Right kidney (tissue), 1 donor: ENCODE data around the gene ZNRF1.

ENCODE experiments used
- DNase-seq: peaks from one replicate; pipeline ENCODE4 v3.0.0-alpha.2; 2016

The ZNRF1 gene

DNA sequence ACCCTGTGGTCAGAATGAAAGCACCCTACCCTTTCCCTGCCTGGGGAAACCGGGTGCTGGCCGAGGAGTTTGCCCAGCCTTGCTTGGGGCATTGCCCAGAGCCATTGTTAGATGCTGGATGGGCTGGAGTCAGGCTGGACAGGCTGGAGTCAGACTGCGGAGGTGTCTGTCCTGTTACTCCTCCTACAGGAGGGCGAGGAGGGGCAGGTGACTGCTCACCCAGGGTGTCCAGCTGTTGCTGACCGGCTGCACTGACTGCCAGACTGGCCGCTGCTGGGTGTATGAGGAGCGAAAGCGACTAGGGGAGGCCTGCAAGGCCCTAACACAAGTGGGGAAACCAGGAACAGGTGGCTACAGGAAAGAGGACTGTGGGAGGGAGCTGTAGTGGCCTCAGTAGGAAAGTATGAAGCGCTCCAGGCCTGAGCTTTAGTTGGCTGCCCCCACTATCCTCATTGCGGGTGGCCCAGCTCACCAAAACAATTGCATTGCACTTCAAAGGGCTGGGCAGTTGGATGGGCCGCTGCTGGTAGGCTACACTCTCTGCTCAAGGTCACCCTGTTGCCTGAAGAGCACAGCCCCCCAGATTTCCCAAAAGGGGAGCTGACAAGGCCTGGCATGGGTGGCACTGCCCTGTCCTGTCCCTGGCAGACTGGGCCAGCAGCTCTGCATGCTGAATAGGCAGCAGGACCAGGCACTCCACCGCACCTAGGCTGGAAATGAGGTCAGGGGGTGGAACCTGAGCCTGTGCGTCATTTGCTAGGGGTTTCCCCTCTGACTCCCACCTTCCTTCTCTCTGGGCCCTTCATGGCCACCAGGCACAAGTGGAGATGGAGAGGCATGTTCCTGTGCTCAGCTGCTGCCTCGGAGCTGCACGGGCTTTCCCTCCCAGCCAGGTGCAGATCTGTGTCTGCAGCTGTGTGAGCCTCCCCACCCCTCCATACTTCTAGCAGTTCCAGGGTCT is 99.4 kb downstream of the ZNRF1 start:
- DNase-seq, result no peak

DNA sequence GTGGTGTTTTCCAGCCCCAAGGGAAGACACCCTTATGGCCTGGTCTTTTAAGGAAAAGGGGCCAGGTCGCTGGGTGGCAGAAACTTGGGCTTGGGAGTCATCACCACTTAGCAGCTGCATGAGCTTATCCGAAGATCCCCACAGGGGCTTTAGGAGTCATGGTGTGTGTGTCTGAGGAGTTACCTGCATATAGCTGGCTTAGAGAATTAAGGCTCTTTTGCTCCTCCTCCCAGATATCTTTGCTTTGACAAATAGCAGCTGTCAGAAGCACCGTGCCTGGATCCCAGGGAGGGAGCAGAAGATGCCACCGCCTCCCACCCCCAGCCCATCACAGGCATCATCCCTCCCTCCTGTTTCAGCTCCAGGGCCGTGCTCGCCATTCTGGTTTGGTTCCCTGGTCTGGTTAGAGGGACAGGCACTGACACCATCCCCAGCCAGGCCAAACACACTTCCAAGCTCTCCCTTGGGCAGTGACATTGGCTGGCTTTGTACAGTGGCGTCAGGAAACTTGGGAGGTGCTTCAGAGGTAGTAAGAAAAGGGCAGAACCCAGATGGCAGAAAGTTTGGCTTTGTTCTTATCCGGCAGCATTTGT is 100.3 kb downstream of the ZNRF1 start:
- no peak for DNase-seq

DNA sequence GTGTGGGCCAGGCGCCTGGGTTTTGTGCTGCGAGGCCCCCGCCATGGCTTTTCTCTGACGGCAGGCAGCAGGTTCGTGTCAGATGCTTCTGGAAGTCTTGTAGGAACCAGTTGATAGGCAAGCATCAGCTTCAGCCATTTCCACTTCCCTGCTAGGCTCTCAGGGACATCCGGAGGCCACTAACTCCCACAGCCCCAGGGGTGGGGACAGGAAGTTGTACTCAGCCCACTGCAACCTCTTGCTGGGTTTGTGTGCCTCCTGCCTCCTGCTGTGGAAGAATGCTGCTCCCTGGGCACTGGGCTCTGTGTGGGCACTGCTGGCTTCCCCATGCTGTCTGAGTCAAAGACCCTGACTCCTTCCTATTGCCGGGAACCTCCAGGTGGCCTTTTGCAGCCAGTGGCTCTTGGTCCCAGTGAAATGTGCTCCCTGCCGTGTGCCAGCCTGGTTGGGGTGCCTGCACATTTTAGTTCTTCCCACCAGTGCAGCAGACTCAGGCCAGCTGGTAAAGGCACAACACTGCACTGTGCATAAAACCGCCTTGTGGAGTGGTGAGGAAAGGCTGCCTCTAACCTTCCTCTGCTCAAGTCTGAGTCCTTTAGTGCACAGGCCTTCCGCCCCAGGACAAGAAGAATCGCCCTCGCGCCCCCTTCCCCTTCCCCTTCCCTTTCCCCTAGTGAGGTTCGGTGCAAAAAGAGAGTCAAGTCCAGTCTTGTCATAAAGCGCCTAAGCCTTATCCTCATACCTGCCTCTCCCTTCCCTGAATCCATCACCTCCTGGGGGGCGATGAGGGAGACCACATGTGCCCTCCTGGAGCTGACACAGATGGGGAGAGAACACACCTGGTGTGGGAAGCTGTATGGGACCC is 101.1 kb downstream of the ZNRF1 start:
- DNase-seq, result no peak

DNA sequence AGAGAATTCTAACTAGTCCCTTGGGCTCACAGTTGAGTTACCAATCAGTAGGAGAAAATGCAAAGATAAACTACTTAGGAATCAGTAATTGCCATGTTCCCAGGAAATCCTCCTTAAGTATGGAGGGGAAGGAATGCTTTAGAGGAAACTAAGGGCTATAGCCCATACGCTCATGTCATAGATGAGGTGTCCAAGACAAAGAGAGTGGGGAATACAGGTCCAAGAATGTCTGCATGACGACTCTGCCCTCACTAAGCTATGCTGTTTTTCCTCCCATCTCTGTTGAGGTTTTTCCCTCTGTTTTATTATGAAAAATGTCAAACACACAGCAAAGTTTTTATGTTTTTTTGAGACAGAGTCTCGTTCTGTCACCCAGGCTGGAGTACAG is 101.8 kb downstream of the ZNRF1 start:
- no peak for DNase-seq

DNA sequence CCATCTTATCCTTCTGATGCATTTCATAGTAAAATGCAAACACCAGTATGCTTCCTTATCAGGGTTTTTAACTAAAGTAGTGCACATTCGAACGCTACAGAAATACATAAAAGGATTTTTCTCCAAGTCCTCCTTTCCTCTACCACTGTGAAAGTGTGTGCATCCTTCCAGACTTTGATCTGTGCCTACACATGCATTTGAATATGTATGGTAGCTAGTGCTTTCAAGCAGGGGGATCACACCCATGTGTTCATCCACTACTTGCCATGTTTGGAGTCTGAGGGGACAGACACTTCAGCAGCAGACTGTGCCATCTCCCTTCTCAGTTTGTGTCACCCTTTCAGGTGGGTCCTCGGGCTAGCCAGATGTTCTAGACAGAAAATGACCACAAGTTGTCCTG is 102.8 kb downstream of the ZNRF1 start:
- DNase-seq, result no peak

DNA sequence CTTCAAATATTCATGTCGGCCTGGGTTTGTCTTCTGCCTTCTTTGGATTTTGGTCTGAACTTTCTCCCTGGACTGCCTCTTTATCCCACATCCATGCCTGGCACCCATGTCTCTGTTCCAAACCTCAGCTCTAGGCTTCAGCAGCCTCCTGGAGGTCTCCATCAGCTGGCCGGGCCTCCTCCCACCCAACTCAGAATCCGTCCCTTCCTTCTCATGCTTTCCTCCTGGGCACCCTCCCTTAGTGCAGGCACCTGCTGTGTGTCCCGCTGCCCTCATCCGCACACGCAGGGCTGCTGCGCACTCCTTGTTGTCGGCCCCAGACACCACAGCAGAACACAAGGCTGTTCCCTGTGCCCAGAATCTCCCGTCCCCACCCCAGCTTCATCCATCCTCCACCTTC is 103.8 kb downstream of the ZNRF1 start:
- DNase-seq, result no peak

DNA sequence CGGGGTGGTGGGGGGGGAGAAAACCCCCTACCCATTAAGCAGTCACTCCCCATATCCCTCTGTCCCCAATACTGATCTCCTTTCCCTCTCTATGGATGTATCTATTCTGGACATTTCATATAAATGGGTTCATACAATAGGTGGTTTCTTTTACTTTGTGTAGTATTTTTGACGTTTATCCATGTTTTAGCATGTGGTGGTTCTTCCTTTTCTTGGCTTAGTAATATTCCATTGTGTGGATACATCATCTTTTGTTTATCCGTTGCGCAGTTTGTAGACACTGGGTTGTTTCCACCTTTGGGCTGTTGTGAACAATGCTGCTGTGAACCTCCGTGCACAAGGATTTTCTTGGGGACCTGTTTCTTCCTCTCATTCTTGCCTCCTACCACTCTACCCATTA is 105.2 kb downstream of the ZNRF1 start:
- DNase-seq, result no peak

DNA sequence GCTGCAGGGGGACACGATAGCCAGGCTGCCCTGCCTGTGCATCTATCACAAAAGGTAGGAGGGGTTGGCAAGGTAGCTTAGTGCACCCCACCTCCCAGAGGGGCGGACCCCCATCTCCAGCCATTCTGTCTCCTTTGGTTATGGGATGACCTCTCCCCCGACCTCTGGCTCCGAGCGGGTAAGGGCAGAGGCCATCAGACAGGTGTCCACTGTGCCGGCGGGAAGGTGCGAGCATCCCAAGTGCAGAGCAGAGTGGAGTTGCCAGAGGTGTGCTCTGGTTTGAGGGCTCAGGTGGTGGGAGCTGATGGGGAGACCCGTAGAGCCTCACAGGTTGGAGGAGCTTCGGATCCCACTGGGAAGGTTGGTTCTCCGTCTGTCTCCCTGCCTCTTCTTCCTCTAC is 106.0 kb downstream of the ZNRF1 start:
- DNase-seq, result no peak

DNA sequence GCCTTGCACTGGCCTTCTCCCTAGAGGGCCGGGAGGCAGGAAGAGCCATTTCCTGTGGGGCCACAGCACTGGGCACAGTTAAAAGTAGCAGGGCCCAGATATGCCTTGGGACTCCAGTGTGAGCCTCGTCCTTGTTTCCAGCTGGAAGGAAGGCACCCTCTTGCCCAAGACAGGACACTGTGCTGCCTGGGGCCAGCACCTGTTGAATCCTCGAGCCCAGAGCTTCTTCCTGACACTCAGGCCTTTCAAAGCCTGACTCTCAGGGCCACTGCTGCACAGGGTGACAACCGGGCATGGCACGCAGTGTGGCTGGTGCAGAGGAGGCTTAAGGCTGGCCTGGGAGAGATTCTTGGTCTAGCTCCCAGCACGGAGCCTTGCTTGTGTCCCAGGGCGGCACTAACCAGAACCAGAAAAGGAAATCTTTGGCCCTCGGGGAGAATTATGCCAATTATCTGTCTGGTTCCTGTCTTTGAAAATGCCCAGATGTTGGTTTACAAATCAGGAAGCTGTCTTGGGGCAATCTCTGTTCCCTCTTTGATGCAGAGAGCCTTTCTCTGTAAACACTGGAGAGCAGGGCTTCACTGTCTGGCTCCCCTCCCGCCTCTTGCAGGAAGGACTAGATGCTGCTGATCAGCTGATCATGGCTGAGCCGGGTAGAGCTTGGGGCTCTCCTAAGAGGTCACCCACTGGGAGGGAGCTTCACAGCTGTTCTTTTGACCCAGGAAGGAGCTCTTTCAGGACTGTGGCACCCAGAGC is 106.7 kb downstream of the ZNRF1 start:
- DNase-seq, result no peak

DNA sequence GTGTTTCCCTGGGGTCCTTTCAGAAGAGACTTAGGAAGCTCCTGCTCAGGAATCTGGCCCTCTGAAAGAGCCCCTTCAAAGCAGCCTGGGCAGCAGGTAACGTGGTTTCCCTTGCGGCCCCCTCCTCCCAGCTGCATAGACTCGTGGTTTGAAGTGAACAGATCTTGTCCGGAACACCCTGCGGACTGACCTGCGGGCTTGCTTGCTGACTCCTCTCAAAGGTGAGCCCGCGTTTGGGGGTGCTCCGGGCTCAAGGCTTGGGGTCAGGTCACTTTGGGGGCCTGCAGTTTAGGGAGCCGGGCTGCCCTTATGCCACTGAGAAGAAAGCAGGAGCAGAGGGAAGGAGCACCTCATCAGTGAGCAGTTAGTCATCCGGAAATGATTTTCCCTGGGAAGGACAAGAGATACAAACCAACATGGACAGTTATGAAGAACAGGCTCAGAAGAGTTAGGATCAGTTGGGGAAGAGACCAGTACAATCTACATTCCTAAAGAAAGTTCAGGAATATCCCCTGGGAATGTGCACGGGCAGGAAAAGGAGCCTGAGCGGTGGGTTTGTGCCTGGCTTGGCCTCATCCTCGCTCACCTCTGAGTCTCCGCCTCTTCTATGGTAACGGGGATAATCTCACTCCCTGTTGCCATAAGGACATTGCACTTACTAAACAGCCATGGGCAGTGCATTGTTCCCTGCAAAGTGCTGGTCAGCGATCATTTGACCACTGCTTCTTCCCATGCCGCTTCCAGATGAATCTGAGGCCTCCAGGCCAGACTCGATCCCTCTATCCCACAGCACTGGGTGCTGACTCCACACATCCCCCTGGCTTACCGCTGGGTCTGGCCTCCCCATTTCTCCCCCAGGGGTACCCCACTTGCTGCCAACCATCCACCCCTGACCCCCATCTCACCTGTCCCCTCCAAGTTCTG is 107.8 kb downstream of the ZNRF1 start:
- DNase-seq, result no peak

DNA sequence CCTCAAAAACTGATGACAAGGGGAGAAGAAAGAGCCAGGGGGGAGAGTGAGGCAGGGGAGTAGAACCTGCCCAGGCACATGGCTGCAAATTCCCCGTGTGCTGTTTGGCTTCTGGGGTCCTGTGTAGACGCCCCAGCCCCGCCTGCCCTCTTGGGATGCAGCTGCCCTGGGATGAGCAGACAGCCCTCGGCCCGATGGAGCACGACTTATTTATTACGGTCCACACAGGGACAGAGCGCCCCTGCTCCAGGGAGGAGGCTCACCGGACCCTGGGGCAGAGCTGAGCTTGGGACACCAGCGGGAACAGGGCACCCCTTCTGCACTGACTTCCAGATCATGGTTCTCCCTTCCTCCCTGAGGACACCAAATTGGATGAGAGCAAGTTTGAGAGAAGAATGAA is 108.7 kb downstream of the ZNRF1 start:
- no peak for DNase-seq

DNA sequence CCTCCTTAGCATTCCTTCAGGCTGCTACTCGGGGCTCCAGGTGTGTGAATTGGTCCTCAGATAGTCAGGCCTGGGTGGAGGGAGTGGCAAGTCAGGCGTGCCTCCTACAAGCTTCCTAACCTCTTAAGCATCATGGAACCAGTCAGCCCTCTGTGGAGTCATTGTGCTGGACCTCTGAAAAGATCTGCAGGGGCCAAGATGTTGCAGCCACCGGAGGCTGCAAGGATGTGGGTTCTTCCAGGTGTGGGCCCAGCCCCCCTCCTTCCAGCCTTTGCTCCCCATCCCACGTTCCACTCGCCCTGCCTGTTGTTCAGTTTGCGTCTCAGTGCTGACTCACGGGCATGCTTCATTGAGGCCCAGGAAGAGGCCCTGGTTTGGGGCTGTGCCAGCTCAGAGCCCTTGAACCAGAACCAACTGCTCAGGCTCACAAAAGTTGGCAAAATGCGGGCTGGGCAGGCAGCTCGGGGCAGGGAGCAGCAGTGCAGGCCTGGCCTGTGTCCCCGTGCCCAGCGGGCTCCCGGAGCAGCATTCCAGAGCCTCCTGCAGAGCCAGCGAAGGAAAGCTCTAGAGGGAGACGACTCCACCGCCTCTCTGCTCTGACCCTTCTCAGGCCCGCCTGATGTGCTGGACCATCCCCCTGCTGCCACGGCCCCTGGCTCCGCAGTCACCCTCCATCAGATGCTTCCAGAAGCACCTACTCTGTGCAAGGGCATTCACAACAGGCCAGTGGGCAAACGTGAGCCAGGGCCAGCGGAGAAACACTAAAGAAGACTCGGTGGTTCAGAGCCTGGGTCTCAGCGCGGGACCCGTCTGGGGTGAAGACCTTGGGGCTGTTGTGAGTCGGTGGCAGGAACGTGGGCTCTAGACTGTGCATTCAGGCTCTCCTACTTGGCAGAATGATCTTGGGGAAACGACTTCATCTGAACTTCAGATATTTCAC is 110.2 kb downstream of the ZNRF1 start:
- peak; percentile 64 for DNase-seq

DNA sequence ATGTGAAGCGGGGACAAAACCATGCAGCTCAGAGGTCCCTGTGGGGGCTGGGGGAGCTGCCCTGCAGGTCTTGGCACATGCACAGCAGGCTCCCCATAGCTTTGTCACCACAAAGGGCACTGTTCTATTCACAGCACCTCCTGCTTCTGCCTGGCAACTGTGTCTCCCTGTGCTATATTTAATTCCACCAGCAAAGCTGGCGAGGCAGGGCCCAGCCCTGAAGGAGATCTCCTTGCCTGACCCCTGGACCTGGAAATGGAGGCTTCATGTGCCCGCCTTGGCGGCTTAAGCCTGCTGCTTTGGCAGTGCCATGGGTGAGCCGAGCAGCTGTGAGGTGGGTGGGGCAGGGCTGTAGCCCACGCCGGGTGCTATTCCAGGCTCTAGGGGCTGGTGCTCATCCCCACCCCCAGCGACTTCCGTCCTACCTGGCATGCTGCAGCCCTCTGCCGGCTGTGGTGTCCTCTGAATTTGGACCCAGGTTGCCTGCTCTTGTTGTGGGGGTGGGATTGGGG is 111.0 kb downstream of the ZNRF1 start:
- no peak for DNase-seq

DNA sequence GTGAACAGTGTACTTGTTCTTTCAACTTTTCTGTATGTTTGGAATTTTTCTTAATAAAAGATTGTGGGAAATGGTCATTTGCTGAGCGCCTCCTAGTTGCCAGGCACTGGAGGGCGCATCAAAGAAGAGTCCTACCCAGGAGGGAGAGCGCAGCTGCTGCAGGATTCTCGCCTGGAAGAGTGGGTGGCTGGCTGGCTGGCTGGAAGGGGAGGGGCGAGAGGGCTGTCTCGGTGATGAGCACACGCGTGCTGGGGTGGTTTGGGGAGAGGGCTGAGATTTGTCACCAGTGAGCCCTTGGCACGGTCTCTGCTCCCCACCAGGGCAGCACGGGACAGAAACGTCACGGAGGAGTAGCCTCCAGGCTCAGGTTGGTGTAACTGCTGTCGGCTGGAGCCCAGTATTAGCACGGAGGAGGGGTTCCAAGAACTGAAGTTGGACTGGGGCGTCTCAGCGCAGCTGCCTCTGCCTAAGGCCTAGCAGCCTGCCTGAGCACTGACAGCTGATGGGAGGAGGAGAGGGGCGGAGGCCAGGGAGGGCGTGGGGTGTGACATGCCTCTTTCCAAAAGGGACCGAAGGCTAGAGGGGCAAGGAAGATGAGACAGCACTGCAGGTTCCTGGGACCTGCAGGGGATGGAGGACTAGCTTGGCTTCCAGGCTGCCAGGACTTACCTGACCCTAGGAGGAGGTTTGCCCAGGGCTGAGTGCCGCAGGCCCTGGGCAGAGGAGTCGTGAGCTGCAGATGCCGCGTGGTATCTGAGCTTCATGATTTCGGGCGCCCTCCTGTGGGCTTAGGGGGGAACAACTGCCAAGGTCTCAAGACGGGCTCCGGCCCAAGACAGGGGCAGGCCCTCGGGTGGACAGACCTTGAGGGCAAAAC is 112.1 kb downstream of the ZNRF1 start:
- peak; percentile 85 for DNase-seq

DNA sequence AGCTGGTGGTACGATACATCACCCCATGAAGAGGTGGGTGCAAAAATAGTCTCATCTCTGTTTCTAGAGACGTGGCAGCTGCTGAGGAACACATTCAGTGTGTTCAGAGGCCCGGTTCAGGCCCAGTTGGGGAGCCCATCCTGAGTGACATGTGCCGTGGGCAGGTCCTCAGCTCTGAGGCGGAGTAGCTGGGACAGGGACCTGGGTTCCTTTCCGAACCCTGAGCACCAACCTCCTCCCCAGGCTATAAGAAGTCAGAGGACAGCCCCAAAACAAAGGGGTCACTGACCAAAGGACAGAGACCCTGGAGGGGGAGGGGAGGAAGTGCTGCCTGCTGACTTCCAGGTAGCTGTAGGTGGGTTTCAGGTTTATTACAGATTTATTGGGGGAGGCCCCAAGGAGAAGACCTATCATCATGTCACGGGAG is 112.7 kb downstream of the ZNRF1 start:
- DNase-seq, result no peak

DNA sequence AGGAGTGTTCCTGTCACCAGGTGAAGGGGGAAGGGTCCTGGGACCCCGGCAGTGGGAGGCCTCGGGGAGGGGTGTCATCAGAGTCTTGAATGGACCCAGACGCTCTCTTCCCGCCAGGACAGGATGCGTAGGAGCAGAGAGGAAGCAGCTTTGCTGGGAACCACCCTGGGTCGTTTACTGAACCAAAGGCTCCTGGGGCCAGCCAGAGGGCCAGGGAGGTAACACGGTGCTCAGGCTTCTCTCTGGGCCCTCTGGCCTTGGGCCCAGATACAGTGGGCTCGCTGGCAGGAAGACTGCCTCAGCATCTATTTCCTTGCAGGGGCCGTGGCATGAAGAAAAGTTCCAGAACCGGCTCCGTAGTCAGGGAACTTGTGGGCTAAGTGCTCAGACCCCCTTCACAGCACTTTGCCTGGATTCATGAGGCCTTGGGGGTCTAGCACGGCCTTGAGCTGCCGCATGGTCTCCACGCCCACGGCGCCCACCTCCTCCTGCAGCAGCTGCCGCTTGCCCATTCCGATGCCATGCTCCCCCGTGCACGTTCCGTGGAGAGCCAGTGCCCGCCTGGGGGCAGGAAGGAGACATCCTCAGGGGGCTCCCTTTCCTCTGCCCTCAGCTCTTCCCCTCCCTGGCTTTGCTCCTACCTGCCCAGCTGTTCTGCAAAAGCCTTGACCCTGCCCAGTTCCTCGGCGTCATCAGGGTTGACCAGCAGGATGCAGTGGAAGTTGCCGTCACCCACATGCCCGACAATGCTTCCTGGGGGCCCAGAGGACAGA is 113.3 kb downstream of the ZNRF1 start:
- DNase-seq, result no peak

DNA sequence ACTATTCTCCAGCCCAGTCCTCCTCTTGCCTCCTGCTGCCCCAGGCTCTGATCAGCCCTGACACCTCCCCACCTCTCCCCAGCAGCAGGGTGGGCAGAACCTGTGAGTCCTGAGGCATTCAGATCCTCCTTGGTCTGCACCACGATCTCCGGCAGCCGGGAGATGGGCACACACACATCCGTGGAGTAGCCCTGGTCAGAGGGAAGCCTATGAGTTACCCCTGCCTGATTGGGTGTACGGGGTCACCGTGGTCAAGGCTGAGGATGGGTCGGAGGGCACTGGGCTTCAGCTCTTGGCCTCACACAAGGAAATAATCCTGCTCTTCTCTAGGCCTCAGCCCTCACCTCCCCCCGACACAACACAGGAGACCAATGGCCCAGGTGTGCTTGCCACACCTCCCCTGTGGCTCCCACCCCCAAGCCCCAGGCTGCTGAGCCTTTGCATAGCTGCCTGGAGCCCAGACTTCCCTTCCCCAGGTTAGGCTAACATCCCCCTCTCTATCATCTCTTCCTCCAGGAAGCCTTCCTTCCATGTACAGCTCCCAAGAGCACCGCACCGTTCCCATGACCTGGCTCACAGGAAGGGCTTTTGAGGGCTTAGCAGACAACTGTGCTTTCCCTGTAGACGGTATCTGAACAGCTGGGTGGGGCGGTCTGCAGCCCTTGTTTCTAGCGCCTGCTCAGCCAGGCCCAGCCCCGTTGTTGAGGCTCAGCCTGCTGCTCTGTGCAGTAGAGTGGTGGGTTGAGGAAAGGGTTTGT is 114.1 kb downstream of the ZNRF1 start:
- no peak for DNase-seq
